A549 (cell line): ENCODE data around the gene KLRK1. TPM values are rescaled to one million over a fixed set of nuclear protein-coding genes. Genes with fewer than 3 reads are reported as not detected.
A peak's percentile ranks its signal among the peaks of the same experiment; 100 is the strongest.

Experiments
- ATAC-seq, 2 experiments: fragments of 200-7000 bp in 1 of 2; fragments of >200 bp in 1 of 2; cut with Nextera tagmentation in 1 of 2; cut with Tn5 transposase in 1 of 2; 3 replicates each; pipeline versions ENCODE4 v1.8.0 to v1.9.1; 2018 to 2020; ENCODE audit warnings: mild to moderate bottlenecking in 1 of 2, moderate library complexity in 1 of 2
- CTCF ChIA-PET: fragments of 300-600 bp; sonication (Branson Sonifier 250); formaldehyde crosslinking; extraction: SDS; loops from one replicate; lab custom pipeline; 2021; ENCODE audit warnings: antibody characterized with exemption, inconsistent platforms; lab: Yijun Ruan, JAX
- POLR2A ChIA-PET: fragments of 350-600 bp; formaldehyde crosslinking; extraction: SDS; loops from one replicate; lab custom pipeline; 2021; ENCODE audit warnings: antibody characterized with exemption, inconsistent platforms; lab: Yijun Ruan, JAX
- DNase-seq, 2 experiments: peaks; one replicate each; pipeline versions ENCODE4 v3.0.0 to v3.0.0-alpha.2; 2011 to 2016; ENCODE audit warnings: low read depth in 1 of 2, low spot score in 1 of 2
- FAIRE-seq: peaks from 2 replicates; lab custom pipeline; 2011; peaks lifted over from hg19 to GRCh38; lab: Jason Lieb, UNC
- H3K27ac ChIP-seq, 2 experiments: fragments of >200 bp; sonication (Bioruptor Twin); formaldehyde crosslinking; 3 replicates each; pipeline ENCODE4 v1.5.1; 2016 to 2017
- H3K4me1 ChIP-seq: fragments of >200 bp; sonication (Bioruptor Twin); formaldehyde crosslinking; 3 replicates; pipeline ENCODE4 v1.6.1; 2016
- H3K4me2 ChIP-seq: fragments of >200 bp; sonication (Bioruptor Twin); formaldehyde crosslinking; 3 replicates; pipeline ENCODE4 v1.6.1; 2016
- H3K4me3 ChIP-seq: fragments of >200 bp; sonication (Bioruptor Twin); formaldehyde crosslinking; 3 replicates; pipeline ENCODE4 v1.5.1; 2016
- H3K9me3 ChIP-seq: fragments of >200 bp; sonication (Bioruptor Twin); formaldehyde crosslinking; 3 replicates; pipeline ENCODE4 v1.6.1; 2016
- BHLHE40 ChIP-seq: IDR thresholded peaks from 2 replicates; pipeline ENCODE4 v1.6.1; 2012; ENCODE audit warnings: low read depth, low read length, inconsistent platforms
- CBX8 ChIP-seq: fragments of 200-600 bp; sonication (generic); IDR thresholded peaks from 2 replicates; pipeline ENCODE4 v1.6.1; 2016
- CEBPB ChIP-seq, 2 experiments: fragments of >200 bp in 1 of 2; sonication (Bioruptor Twin) in 1 of 2; formaldehyde crosslinking in 1 of 2; IDR thresholded peaks; 2 replicates each; pipeline ENCODE4 v1.6.1; 2012 to 2016
- CHD2 ChIP-seq: fragments of 150-350 bp; IDR thresholded peaks from 2 replicates; pipeline ENCODE4 v1.6.1; 2014; ENCODE audit warnings: low read length; ENCODE audit not compliant: partially characterized antibody
- EHMT2 ChIP-seq: fragments of 200-600 bp; sonication (generic); IDR thresholded peaks from 2 replicates; pipeline ENCODE4 v1.6.1; 2016; ENCODE audit warnings: antibody characterized with exemption, low read depth, mild to moderate bottlenecking, moderate library complexity
- ESRRA ChIP-seq: fragments of 150-350 bp; IDR thresholded peaks from 2 replicates; pipeline ENCODE4 v1.6.1; 2014; ENCODE audit warnings: mild to moderate bottlenecking, low read length, borderline replicate concordance
- FOSL2 ChIP-seq, 2 experiments: fragments of 450-650 bp in 1 of 2; fragments of >200 bp in 1 of 2; sonication (Bioruptor Twin) in 1 of 2; formaldehyde crosslinking; IDR thresholded peaks; 2 replicates each; pipeline versions ENCODE4 v1.5.0 to v1.6.1; 2016 to 2020; ENCODE audit warnings: mild to moderate bottlenecking in 1 of 2, moderate library complexity in 1 of 2
- FOXS1 ChIP-seq: fragments of 250-450 bp; sonication (Bioruptor Pico); IDR thresholded peaks from 2 replicates; pipeline ENCODE4 v1.5.0; 2020; ENCODE audit warnings: mild to moderate bottlenecking, moderate library complexity
- GATA3 ChIP-seq: IDR thresholded peaks from 2 replicates; pipeline ENCODE4 v1.6.1; 2012; ENCODE audit warnings: borderline replicate concordance
- HDAC2 ChIP-seq: fragments of 200-600 bp; sonication (generic); IDR thresholded peaks from 2 replicates; pipeline ENCODE4 v1.6.1; 2016
- HEYL ChIP-seq: fragments of 250-450 bp; sonication (Bioruptor Pico); IDR thresholded peaks from 2 replicates; pipeline ENCODE4 v1.8.0; 2021; ENCODE audit warnings: mild to moderate bottlenecking, moderate library complexity
- HMGXB4 ChIP-seq: fragments of 250-450 bp; sonication (Bioruptor Pico); IDR thresholded peaks from 2 replicates; pipeline ENCODE4 v1.5.0; 2021; ENCODE audit warnings: mild to moderate bottlenecking, moderate library complexity, borderline replicate concordance
- HOXB5 ChIP-seq: fragments of 250-450 bp; sonication (Bioruptor Pico); IDR thresholded peaks from 2 replicates; pipeline ENCODE4 v1.5.0; 2020; ENCODE audit warnings: mild to moderate bottlenecking, moderate library complexity
- JUN ChIP-seq, 2 experiments: fragments of >200 bp; sonication (Bioruptor Twin); formaldehyde crosslinking; IDR thresholded peaks; 2 replicates in 1 of 2; 3 replicates in 1 of 2; pipeline ENCODE4 v1.6.1; 2016 to 2017
- KDM1A ChIP-seq: fragments of 200-600 bp; sonication (generic); IDR thresholded peaks from 2 replicates; pipeline ENCODE4 v1.6.1; 2016; ENCODE audit warnings: low read depth, mild to moderate bottlenecking
- KDM5A ChIP-seq: fragments of 200-600 bp; sonication (generic); IDR thresholded peaks from 2 replicates; pipeline ENCODE4 v1.6.1; 2016; ENCODE audit warnings: antibody characterized with exemption, mild to moderate bottlenecking
- PHF8 ChIP-seq: fragments of 200-600 bp; sonication (generic); IDR thresholded peaks from 2 replicates; pipeline ENCODE4 v1.6.1; 2016; ENCODE audit warnings: low read depth, mild to moderate bottlenecking, antibody characterized with exemption, moderate library complexity, borderline replicate concordance
- POLR2A ChIP-seq: IDR thresholded peaks from 2 replicates; pipeline ENCODE4 v1.6.1; 2012; ENCODE audit warnings: mild to moderate bottlenecking, low read length
- RAD21 ChIP-seq, 2 experiments: fragments of >200 bp in 1 of 2; sonication (Bioruptor Twin) in 1 of 2; formaldehyde crosslinking in 1 of 2; IDR thresholded peaks in 1 of 2; conservative IDR thresholded peaks in 1 of 2; 2 replicates in 1 of 2; 3 replicates in 1 of 2; pipeline ENCODE4 v1.6.1; 2012 to 2018; ENCODE audit warnings: inconsistent platforms in 1 of 2
- RCOR1 ChIP-seq: fragments of 150-350 bp; IDR thresholded peaks from 2 replicates; pipeline ENCODE4 v1.6.1; 2014; ENCODE audit warnings: antibody characterized with exemption, low read length, low read depth
- REST ChIP-seq: fragments of 200-600 bp; sonication (generic); IDR thresholded peaks from 2 replicates; pipeline ENCODE4 v1.6.1; 2016; ENCODE audit warnings: antibody characterized with exemption, mild to moderate bottlenecking, moderate library complexity
- SREBF2 ChIP-seq: fragments of 450-650 bp; IDR thresholded peaks from 2 replicates; pipeline ENCODE4 v1.6.1; 2014; ENCODE audit warnings: mild to moderate bottlenecking, moderate library complexity
- TP53 ChIP-seq: fragments of 250-450 bp; sonication (Bioruptor Pico); IDR thresholded peaks from 2 replicates; pipeline ENCODE4 v1.5.0; 2021; ENCODE audit warnings: mild to moderate bottlenecking, moderate library complexity
- USF2 ChIP-seq: fragments of 450-650 bp; IDR thresholded peaks from 2 replicates; pipeline ENCODE4 v1.6.1; 2014; ENCODE audit warnings: antibody characterized with exemption
- ZC3H11A ChIP-seq: fragments of 450-650 bp; IDR thresholded peaks from 2 replicates; pipeline ENCODE4 v1.6.1; 2014; ENCODE audit warnings: antibody characterized with exemption, mild to moderate bottlenecking
- ZSCAN20 ChIP-seq: fragments of 250-450 bp; sonication (Bioruptor Pico); IDR thresholded peaks from 2 replicates; pipeline ENCODE4 v1.8.0; 2022; ENCODE audit warnings: mild to moderate bottlenecking, moderate library complexity
- WGBS: methylation state at CpG from one replicate; pipeline ENCODE4 v1.1.6; 2017; ENCODE audit errors: missing lambda C conversion rate; 5-methylcytosine and 5-hydroxymethylcytosine counted together
- polyA plus RNA-seq, 4 experiments: library from polyadenylated mRNA; depleted of rRNA in 3 of 4; stranded (reverse); fragments of >200 nt; fragmentation: RNase III in 1 of 4; extraction: RNeasy Plus Mini Kit Qiagen cat#74134 plus additional on column Dnase treatment in 1 of 4; gene quantifications; 2 replicates in 3 of 4; 3 replicates in 1 of 4; pipeline ENCODE4 v1.2.3, GENCODE V29; 2011 to 2017
- TF ChIP-seq, protein P1 (sequence below): fragments of >200 bp; sonication (Bioruptor Twin); formaldehyde crosslinking; IDR thresholded peaks from 3 replicates; pipeline ENCODE4 v1.5.1; 2016
- TF ChIP-seq, protein P2 (sequence below): IDR thresholded peaks from 2 replicates; pipeline ENCODE4 v1.6.1; 2012; ENCODE audit warnings: low read depth, borderline replicate concordance

Gene KLRK1
- polyA plus RNA-seq, 2 of the 4 experiments (the other 2 are of a cell fraction) = not detected

GRCh38 chr12:10408842-10409241 lies 19.0 kb upstream of the KLRK1 start:
- WGBS = 81% methylated on average over 3 of the region's 3 CpGs
- H3K9me3 ChIP-seq = peaks cover 5% of the 10 kb centered on the region; the same call in 1 of the 3 replicates
- ChIA-PET POLR2A (no interaction called here), CTCF (interaction anchor here (0.9 kb wide), 1 partner anchor 1078 kb away, joined by 3 read pairs; no protein-coding TSS in a partner anchor)
- H3K4me2 ChIP-seq = no peak overlapping the region
- peak; percentile 13 for FAIRE-seq
- no peak for DNase-seq
- TF ChIP-seq GATA3 = no peak
- no peak for TF ChIP-seq HMGXB4
- TF ChIP-seq KDM5A = no peak
- TF ChIP-seq ZSCAN20 (CRISPR knock-in tag) = no peak
- TF ChIP-seq CEBPB (IDR thresholded peaks at IDR 0.05) = no peak
- no peak for TF ChIP-seq HOXB5 (CRISPR knock-in tag)
- no peak for TF ChIP-seq RCOR1
- TF ChIP-seq, protein P1, sequence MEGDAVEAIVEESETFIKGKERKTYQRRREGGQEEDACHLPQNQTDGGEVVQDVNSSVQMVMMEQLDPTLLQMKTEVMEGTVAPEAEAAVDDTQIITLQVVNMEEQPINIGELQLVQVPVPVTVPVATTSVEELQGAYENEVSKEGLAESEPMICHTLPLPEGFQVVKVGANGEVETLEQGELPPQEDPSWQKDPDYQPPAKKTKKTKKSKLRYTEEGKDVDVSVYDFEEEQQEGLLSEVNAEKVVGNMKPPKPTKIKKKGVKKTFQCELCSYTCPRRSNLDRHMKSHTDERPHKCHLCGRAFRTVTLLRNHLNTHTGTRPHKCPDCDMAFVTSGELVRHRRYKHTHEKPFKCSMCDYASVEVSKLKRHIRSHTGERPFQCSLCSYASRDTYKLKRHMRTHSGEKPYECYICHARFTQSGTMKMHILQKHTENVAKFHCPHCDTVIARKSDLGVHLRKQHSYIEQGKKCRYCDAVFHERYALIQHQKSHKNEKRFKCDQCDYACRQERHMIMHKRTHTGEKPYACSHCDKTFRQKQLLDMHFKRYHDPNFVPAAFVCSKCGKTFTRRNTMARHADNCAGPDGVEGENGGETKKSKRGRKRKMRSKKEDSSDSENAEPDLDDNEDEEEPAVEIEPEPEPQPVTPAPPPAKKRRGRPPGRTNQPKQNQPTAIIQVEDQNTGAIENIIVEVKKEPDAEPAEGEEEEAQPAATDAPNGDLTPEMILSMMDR = no peak
- no peak for TF ChIP-seq RAD21 (conservative IDR thresholded peaks at IDR 0.05 in 1 of 2, IDR thresholded peaks at IDR 0.05 in 1 of 2)
- TF ChIP-seq EHMT2 = no peak
- TF ChIP-seq, protein P2, sequence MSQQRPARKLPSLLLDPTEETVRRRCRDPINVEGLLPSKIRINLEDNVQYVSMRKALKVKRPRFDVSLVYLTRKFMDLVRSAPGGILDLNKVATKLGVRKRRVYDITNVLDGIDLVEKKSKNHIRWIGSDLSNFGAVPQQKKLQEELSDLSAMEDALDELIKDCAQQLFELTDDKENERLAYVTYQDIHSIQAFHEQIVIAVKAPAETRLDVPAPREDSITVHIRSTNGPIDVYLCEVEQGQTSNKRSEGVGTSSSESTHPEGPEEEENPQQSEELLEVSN = no peak
- no peak for TF ChIP-seq CBX8
- no peak for TF ChIP-seq HDAC2
- TF ChIP-seq REST = no peak
- no peak for TF ChIP-seq FOXS1 (CRISPR knock-in tag)
- no peak for TF ChIP-seq FOSL2 (IDR thresholded peaks at IDR 0.05)
- no peak for TF ChIP-seq FOSL2 (CRISPR knock-in tag; IDR thresholded peaks at IDR 0.05)
- no peak for TF ChIP-seq USF2
- TF ChIP-seq ZC3H11A = no peak
- H3K4me3 ChIP-seq = no peak overlapping the region
- no peak overlapping the region for H3K27ac ChIP-seq
- no peak for ATAC-seq
- H3K4me1 ChIP-seq = no peaks in the 10 kb centered on the region

DNA sequence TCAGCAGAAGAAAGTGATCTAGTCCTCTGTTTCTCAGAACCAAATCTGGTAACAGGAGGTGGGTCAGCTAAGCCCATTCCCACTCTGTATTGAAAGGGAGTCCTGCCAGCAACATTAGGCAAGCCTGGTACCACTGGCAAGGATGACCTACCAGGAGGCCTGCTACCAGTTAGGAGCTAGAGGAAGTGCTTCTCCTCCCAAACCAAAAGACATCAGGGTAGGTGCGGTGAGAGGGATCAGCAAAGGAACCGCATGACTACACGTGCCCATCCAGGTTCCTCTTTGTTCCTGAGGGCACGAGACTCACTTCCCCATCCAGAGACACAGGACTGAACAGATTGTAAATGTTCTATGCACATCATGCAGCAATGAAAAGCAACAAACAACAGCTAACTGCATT lies 16.9 kb upstream of the KLRK1 start:
- WGBS = 82% methylated on average over 4 of the region's 4 CpGs
- ATAC-seq (no peak), DNase-seq (no peak), FAIRE-seq (no peak)
- ChIA-PET POLR2A (no interaction called here), CTCF (no interaction called here)
- Histone ChIP-seq H3K27ac (no peak overlapping the region), H3K4me2 (no peak overlapping the region), H3K4me3 (no peak overlapping the region), H3K9me3 (peaks cover 5% of the 10 kb centered on the region; the same call in 1 of the 3 replicates), H3K4me1 (no peaks in the 10 kb centered on the region)
- no peak for TF ChIP-seq KDM5A
- TF ChIP-seq, protein P1 = no peak
- no peak for TF ChIP-seq JUN (IDR thresholded peaks at IDR 0.05)
- TF ChIP-seq TP53 (CRISPR knock-in tag) = no peak
- no peak for TF ChIP-seq PHF8
- no peak for TF ChIP-seq CHD2
- TF ChIP-seq CBX8 = no peak
- no peak for TF ChIP-seq ESRRA
- TF ChIP-seq HEYL (CRISPR knock-in tag) = no peak
- no peak for TF ChIP-seq BHLHE40
- TF ChIP-seq EHMT2 = no peak
- no peak for TF ChIP-seq SREBF2
- TF ChIP-seq ZSCAN20 (CRISPR knock-in tag) = no peak
- no peak for TF ChIP-seq KDM1A
- TF ChIP-seq POLR2A = no peak
